ENCODE measurements around the gene LAG3.

DNA sequence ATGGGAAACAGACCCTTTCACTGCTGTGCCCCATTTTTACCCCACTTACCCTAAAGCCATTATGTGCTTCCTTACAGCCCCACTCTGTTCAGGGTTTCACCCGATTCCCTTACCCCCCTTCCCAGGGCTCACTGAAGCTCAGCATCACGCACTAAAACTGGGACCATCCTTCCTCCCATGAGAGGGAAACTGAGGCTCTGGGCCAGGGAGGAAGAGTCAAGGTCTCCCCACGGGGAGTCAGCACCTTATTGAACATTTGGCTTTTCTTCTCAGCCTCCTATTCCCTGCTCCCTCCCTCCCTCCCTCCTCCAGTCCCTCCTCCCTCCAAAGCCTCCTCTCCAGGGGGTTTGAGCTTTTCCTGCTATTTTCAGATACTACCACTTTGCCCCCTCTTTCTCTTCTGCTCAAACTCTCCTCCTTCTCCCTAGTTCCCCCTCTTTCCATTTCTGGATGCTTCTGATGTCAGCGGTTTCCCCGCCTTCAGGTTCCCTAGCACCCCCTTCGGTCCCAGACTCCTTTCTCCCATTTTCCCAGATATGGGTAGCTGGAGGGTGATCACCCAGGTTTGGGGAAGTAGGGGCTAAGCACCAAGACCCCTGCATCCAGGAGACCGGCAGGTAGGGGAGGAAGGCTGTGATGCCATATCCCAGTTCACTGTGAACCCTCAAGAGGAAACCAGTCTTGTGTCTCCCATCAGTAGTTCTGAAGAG lies 50.3 kb downstream of the LAG3 start:
- TF ChIP-seq POLR2AphosphoS5 (IDR thresholded peaks at IDR 0.05) = no peak
- TF ChIP-seq, protein P1, sequence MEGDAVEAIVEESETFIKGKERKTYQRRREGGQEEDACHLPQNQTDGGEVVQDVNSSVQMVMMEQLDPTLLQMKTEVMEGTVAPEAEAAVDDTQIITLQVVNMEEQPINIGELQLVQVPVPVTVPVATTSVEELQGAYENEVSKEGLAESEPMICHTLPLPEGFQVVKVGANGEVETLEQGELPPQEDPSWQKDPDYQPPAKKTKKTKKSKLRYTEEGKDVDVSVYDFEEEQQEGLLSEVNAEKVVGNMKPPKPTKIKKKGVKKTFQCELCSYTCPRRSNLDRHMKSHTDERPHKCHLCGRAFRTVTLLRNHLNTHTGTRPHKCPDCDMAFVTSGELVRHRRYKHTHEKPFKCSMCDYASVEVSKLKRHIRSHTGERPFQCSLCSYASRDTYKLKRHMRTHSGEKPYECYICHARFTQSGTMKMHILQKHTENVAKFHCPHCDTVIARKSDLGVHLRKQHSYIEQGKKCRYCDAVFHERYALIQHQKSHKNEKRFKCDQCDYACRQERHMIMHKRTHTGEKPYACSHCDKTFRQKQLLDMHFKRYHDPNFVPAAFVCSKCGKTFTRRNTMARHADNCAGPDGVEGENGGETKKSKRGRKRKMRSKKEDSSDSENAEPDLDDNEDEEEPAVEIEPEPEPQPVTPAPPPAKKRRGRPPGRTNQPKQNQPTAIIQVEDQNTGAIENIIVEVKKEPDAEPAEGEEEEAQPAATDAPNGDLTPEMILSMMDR (IDR thresholded peaks at IDR 0.05) = no peak
- TF ChIP-seq EP300 (IDR thresholded peaks at IDR 0.05; ENCODE audit: low read depth) = no peak
